AG04449 (cell line): ENCODE results near the gene SIVA1.
A peak's percentile ranks its signal among the peaks of the same experiment; 100 is the strongest.

ENCODE experiments used
- CTCF ChIA-PET: fragments of 350-600 bp; formaldehyde crosslinking; extraction: SDS; loops from one replicate; lab custom pipeline; 2021; ENCODE audit warnings: antibody characterized with exemption; lab: Yijun Ruan, JAX
- POLR2A ChIA-PET: fragments of 400-600, 350-600 bp; formaldehyde crosslinking; extraction: SDS; loops from one replicate; lab custom pipeline; 2020; ENCODE audit warnings: antibody characterized with exemption, inconsistent platforms; lab: Yijun Ruan, JAX
- DNase-seq: peaks from one replicate; pipeline ENCODE4 v3.0.0-alpha.2; 2010; ENCODE audit warnings: low read depth, low spot score
- H3K4me3 ChIP-seq: 2 replicates; pipeline ENCODE4 v1.5.1; 2011; ENCODE audit warnings: low read depth, mild to moderate bottlenecking, control low read depth, low read length
- TF ChIP-seq, protein P1 (sequence below): IDR thresholded peaks from one replicate; pipeline ENCODE4 v1.5.1; 2011; ENCODE audit warnings: mild to moderate bottlenecking, moderate library complexity, low read length, control low read depth, inconsistent platforms; ENCODE audit not compliant: insufficient read depth; ENCODE audit errors: missing control alignments

The SIVA1 gene

DNA sequence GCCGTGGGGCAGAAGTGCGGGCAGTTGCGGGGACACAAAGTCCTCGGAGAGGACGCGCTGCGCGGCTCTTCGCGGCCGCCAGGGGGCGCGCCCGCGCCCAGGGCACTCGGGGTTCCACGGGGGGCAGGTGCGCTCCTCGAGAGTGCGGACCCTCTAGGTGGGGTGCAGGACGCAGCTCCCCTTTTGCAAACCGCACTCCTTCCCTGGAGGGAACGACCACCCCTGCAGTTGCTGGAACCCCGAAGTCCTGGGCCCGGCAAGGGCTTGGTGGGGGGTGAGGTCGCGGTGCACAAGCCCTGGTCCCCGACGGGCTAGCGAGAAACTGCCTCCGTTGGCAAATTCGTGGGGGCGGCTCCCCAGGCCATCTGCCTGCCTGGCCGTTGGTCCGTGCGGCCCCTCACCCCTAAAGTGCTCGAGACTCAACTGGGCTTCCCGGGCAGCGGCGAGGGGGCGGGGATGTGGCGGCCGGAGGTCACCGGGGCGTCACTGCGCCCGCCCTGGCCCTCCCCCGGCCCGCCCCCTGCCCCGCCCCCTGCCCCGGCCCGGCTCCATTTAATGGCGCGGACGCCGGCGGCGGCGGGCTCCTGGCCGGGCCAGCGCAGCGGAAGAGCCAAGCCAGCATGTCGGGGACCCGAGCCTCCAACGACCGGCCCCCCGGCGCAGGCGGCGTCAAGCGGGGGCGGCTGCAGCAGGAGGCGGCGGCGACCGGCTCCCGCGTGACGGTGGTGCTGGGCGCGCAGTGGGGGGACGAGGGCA lies 29.1 kb upstream of the SIVA1 start, which contains the start of gene ADSS1:
Gene ADSS1, plus strand, starts transcription at position 579 of the 756 bp plus-strand sequence. Its CDS starts 42 bp downstream, at position 621.
- H3K4me3 ChIP-seq: peak within 1 kb of the TSS; percentile 58
- CTCF ChIA-PET: interaction anchor here (0.6 to 5.2 kb wide), 18 partner anchors 7 to 102 kb away, joined by 3 to 57 read pairs (median 4); no protein-coding TSS in a partner anchor
- POLR2A ChIA-PET: no interaction called here
- no peak for DNase-seq
- TF ChIP-seq, protein P1, sequence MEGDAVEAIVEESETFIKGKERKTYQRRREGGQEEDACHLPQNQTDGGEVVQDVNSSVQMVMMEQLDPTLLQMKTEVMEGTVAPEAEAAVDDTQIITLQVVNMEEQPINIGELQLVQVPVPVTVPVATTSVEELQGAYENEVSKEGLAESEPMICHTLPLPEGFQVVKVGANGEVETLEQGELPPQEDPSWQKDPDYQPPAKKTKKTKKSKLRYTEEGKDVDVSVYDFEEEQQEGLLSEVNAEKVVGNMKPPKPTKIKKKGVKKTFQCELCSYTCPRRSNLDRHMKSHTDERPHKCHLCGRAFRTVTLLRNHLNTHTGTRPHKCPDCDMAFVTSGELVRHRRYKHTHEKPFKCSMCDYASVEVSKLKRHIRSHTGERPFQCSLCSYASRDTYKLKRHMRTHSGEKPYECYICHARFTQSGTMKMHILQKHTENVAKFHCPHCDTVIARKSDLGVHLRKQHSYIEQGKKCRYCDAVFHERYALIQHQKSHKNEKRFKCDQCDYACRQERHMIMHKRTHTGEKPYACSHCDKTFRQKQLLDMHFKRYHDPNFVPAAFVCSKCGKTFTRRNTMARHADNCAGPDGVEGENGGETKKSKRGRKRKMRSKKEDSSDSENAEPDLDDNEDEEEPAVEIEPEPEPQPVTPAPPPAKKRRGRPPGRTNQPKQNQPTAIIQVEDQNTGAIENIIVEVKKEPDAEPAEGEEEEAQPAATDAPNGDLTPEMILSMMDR: peak; percentile 82

DNA sequence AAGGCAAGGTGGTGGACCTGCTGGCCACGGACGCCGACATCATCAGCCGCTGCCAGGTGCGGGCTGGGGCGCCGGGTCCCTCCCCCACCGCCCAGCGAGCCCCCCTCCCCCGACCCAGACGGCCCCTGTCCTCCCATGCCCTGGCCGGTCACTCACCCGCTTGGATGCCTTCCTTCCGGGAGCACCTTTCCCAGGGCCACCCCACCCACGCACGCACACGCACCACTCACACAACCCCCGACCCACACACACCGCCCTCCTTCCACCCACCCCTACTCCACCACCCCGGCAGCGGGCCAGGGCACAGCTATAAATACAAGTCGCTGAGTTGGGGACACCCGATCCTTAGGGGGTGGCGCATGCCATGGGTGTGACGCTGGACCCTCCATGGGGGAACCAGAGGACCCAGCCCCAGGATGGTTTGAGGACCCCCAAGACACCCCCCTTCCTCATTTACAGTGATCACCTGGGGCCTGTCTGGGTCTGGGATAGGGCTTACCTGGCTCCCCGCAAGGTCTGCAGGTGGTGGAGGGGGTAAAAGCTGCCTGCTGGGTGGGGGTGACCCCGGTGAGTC lies 28.5 kb upstream of the SIVA1 start:
- POLR2A ChIA-PET: interaction anchor here (1.4 kb wide), 1 partner anchor 8 kb away, joined by 4 read pairs; no protein-coding TSS in a partner anchor
- H3K4me3 ChIP-seq: peak overlapping the region; percentile 58
- DNase-seq: no peak
- CTCF ChIA-PET: interaction anchor here (0.8 to 5.2 kb wide), 11 partner anchors 8 to 101 kb away, joined by 3 to 57 read pairs (median 4); no protein-coding TSS in a partner anchor
- TF ChIP-seq, protein P1: no peak

DNA sequence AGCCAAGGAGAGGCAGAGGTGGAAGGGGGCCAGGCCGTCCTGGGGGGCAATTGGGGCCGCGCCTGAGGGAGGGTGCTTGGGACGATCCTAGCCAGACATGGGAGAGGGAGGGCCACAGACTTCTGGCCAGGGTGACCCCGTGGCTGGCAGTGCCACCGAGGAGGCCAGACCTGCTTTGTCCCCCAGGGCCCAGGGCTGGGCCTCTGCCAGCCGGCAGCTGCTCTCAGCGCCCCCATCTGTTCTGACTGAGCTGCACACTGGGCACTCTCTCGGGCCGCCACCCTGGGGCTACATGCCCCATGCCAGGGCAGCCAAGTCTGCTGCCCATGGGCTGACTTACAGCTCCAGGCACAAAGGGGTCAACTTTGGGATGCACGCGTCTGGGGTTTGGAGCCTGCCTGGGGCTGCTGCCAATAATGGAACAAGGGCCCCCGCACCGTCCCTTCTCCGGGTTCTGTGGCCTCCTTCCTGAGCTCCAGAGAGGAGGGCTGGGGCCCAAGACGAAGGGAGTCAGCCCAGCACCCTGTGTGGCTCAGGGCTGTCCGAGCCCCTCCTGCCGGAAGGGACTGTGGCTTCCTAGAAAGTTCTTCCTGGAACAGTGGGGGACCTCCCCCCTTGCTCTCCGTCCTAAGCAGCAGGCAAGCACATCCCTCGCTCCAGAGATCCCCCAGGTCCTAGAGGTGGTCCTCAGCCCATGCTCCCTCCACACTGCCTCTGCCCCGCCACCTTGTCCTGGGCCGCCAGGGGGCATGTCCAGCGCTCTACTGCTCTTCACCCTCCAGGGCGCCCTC lies 27.8 kb upstream of the SIVA1 start:
- TF ChIP-seq, protein P1: peak; percentile 46
- CTCF ChIA-PET: interaction anchor here (0.6 to 5.2 kb wide), 12 partner anchors 8 to 101 kb away, joined by 3 to 57 read pairs (median 4); no protein-coding TSS in a partner anchor
- peak overlapping the region; percentile 58 for H3K4me3 ChIP-seq
- DNase-seq: no peak
- POLR2A ChIA-PET: interaction anchor here (1.4 kb wide), 1 partner anchor 9 kb away, joined by 4 read pairs; no protein-coding TSS in a partner anchor

DNA sequence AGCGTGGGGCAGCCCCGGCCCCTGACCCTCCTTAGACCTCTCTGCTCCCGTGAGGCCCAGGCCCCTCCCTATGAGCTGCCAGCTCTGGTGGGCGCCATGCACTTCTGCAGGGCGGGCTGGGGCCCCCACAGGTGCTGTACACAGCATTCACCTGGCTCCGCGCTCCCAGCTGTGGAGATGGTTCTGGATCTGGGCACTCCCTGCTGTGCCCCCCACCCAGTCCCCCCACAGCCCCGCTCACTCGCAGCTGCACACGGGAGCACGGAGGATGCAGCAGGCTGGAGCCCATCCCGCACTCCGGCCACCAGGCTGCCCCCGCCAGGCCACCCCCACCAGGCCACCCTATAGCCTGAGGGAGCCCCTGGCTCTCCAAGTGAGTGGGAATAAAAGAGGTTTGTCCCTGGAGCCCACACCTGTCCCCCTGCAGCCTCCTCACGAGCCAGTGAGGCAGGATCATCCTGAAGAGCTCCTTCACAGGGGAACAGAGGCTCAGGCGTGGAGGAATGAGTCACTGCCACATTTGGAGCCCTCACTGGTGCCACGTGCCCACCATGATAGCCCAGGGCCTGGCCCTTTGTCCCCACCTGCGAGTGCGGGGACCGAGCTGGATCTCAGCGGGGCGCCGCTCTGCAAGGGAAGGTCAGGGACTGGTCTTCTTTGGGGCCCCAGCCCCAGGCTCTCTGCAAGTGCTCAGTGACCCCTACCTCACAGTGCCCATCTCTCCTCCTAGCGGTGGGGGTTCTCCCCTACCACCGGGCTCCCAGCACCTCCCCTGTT lies 27.0 kb upstream of the SIVA1 start:
- ChIA-PET CTCF (interaction anchor here (0.6 to 5.2 kb wide), 12 partner anchors 8 to 100 kb away, joined by 3 to 57 read pairs (median 4); no protein-coding TSS in a partner anchor), POLR2A (interaction anchor here (0.6 to 1.4 kb wide), 2 partner anchors 10 to 80 kb away, joined by 3 to 4 read pairs; no protein-coding TSS in a partner anchor)
- H3K4me3 ChIP-seq: no peak overlapping the region
- TF ChIP-seq, protein P1: no peak
- DNase-seq: no peak

DNA sequence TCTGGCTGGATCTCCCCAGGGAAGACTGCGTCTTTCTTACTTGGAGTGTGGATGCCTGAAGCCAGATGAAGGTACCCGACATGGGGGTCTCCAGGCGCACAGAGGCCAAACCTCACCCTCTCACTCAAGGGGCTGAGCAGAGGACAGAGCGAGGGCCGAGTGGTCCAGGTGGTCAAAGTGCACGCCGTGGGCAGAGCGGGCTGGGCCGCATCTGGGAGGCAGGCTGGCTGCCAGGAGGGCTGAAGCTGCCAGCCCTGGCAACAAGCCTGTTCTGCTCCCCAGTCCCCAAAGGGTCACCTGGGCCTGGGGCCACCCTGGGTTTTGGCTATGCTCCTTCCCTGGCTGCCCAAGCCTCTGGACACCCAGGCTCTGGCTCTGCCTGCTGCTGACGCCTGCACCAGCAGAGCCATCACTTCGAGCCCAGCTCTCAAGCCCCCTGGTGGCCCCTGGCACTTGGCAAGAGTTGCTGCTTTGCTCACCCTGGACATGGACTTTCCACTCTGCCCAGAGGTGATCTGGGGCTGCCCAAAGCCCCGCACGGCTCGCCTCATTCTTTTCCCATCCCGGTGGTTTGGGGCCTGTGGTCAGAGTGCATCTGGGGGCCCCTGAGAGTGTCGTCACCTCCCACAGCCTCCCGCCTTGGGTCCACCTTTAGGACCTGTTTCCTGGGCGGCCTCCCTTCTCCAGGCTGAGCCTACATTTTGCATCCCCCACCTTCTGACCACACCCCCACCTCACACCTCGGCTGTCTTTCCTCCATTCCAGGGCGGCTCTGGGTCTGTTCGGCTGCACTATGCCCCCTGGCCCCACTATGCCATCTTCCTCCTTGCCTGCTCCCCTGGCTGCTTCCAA lies 26.1 kb upstream of the SIVA1 start:
- CTCF ChIA-PET: interaction anchor here (1.0 to 1.2 kb wide), 2 partner anchors 25 to 56 kb away, joined by 3 read pairs; no protein-coding TSS in a partner anchor
- TF ChIP-seq, protein P1: peak; percentile 1
- no peak for DNase-seq
- POLR2A ChIA-PET: interaction anchor here (0.6 kb wide), 1 partner anchor 80 kb away, joined by 3 read pairs; no protein-coding TSS in a partner anchor
- H3K4me3 ChIP-seq: no peak overlapping the region
